ENCODE measurements around the gene HOXA3. TPM values are rescaled to one million over a fixed set of nuclear protein-coding genes. Genes with fewer than 3 reads are reported as not detected.
A peak's percentile ranks its signal among the peaks of the same experiment; 100 is the strongest.

HOXA3 gene
- total RNA-seq, 4 donors from 2014 or later = 1.8 to 11.0 (median 4.3) TPM

- DNase-seq (ENCODE audit: low spot score) (no peak), ATAC-seq (ENCODE audit: low FRiP score) (no peak)
- no peak for TF ChIP-seq CTCF (IDR thresholded peaks at IDR 0.05)
Observed at GRCh38 chr7:27110186-27111031, 42.0 kb downstream of the HOXA3 start.

GRCh38 chr7:27109466-27110185, 42.8 kb downstream of the HOXA3 start:
- ATAC-seq (ENCODE audit: low FRiP score) (no peak), DNase-seq (ENCODE audit: low spot score) (no peak)
- no peak for TF ChIP-seq CTCF (IDR thresholded peaks at IDR 0.05)

GRCh38 chr7:27108390-27109127, 43.8 kb downstream of the HOXA3 start:
- ATAC-seq (ENCODE audit: low FRiP score) (peak; percentile 34), DNase-seq (ENCODE audit: low spot score) (no peak)
- no peak for TF ChIP-seq CTCF (IDR thresholded peaks at IDR 0.05)

GRCh38 chr7:27107391-27108381, 44.7 kb downstream of the HOXA3 start:
- no peak for ATAC-seq (ENCODE audit: low FRiP score)
- no peak for DNase-seq (ENCODE audit: low spot score)
- TF ChIP-seq CTCF (IDR thresholded peaks at IDR 0.05) = no peak

- DNase-seq (ENCODE audit: low spot score) (no peak), ATAC-seq (ENCODE audit: low FRiP score) (no peak)
- no peak for TF ChIP-seq CTCF (IDR thresholded peaks at IDR 0.05)
Observed at GRCh38 chr7:27106901-27107240, 45.5 kb downstream of the HOXA3 start.

All from omental fat pad (tissue), 4 donors.